Measurements from ENCODE around the gene ZYX. TPM values are rescaled to one million over a fixed set of nuclear protein-coding genes. Genes with fewer than 3 reads are reported as not detected.

Gene ZYX
- total and polyA plus RNA-seq, 9 of the 15 experiments (the other 6 are each of a cell fraction or from before 2014, with no cell fraction given) = 1.8 to 130 (median 15.7) TPM

DNA sequence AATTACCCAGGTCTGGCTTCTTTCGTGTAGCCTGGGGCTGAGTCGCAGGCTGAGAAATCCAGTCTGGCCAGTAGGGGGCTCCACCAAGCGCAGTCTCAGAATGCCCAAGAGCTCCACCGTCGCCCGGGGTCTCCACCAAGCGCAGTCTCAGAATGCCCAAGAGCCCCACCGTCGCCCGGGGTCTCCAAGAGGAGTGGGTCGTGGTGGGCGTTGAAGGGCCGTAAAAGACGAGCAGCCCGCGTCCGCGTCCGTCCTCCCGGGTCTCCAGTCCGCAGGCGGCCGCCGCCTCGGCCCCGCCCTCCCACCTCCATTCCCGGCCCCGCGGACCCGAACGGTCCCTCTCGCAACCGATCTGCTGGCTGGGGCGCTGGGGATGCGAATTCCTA lies 892 bp upstream of the ZYX start (continued):
- TF ChIP-seq JUND (IDR thresholded peaks at IDR 0.05; ENCODE audit: borderline replicate concordance, low read depth, low read length) = peak; percentile 38; the same call in 1 of the 2 replicates
- peak; percentile 35; the same call in 1 of the 3 replicates for TF ChIP-seq JUND (tag; IDR thresholded peaks at IDR 0.05; ENCODE audit: borderline replicate concordance, low read depth, low read length)
- no peak for TF ChIP-seq NFRKB (IDR thresholded peaks at IDR 0.05; ENCODE audit: low read depth)

DNA sequence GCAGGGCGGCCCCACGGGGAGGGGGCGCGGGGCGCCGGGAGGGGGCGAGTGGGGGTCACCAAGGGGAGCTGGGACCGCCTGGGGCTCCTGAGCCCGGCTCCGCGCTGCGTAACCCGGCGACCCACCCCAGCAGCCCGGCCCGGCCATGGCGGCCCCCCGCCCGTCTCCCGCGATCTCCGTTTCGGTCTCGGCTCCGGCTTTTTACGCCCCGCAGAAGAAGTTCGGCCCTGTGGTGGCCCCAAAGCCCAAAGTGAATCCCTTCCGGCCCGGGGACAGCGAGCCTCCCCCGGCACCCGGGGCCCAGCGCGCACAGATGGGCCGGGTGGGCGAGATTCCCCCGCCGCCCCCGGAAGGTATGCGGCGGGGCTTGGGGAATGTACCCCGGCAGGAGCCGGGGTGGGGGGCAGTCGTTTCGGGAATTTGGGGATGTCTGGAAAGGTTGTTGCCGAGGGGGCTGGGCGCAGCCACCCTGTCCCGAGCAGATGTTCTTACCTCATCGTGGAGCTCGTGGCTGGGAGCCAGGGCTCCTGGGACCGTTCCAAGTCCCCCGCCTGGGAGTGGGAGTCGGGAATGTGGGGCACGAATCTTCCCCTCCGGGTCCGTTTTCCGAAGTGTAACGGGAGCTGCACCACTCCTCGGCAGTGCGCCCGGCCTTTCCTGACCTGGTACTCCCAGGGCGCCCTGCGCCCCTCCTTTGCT lies 431 bp downstream of the ZYX start:
- DNase-seq (ENCODE audit: extremely low read depth in 1 of 4, low spot score in 3 of 4) (peak in 3 of 4 experiments; percentile 47 to 72 (median 49)), ATAC-seq (peak; percentile 0; the same call in 2 of the 3 replicates), FAIRE-seq (no peak)
- in situ Hi-C loops (cut with MboI) = no loop called here
- Histone ChIP-seq H3K9me3 (replicated peaks; ENCODE audit: control insufficient read depth, insufficient read depth, low read depth, low read length) (no peaks in the 10 kb centered on the region), H3K4me1 (replicated peaks in 1 of 2; ENCODE audit: control insufficient read depth in 2 of 2, insufficient read depth in 2 of 2, low read length in 2 of 2) (peaks cover 21 to 37% of the 10 kb centered on the region in 2 experiments; a peak in 4 of 5 replicates), H3K9me1 (ENCODE audit: control insufficient read depth, insufficient read depth, low read length) (peaks cover 13% of the 10 kb centered on the region), H3K4me3 (peak overlapping the region; percentile 72), H3K36me3 (ENCODE audit: control insufficient read depth, insufficient read depth, low read length) (peaks cover 34% of the 10 kb centered on the region; the same call in 2 of the 3 replicates), H3K27ac (ENCODE audit: extremely low read depth, low read depth, low read length) (peak overlapping the region; percentile 94), H2AFZ (ENCODE audit: low read depth, low read length) (peak overlapping the region; percentile 14), H4K20me1 (replicated peaks; ENCODE audit: control insufficient read depth, insufficient read depth, low read length) (peaks cover 7% of the 10 kb centered on the region; the same call in 1 of the 2 replicates), H3K27me3 (ENCODE audit: control insufficient read depth in 2 of 2, insufficient read depth in 2 of 2, low read length in 2 of 2) (no peaks in the 10 kb centered on the region), H3K9ac (ENCODE audit: insufficient read depth in 1 of 2, low read depth in 2 of 2, low read length in 2 of 2) (peak overlapping the region; percentile 92 to 94), H3K4me2 (ENCODE audit: insufficient read depth, low read length) (peak overlapping the region; percentile 64), H3K79me2 (ENCODE audit: control insufficient read depth, insufficient read depth, low read length) (peaks cover 12% of the 10 kb centered on the region)
- intact Hi-C loops (cut with micrococcal nuclease) = loop anchor here (5.0 kb wide), 1 partner anchor 34 kb away; no protein-coding TSS in a partner anchor
- WGBS (ENCODE audit: insufficient coverage, low coverage, missing lambda C conversion rate) = 5% methylated on average over 48 of the region's 64 CpGs
- BruUV-seq (replicated peaks) = no TSS peak
- CTCF ChIA-PET (ENCODE audit: low intra/inter-chr PET ratio) = no interaction called here
- POLR2A ChIA-PET = interaction anchor here (0.7 to 4.0 kb wide), 6 partner anchors 8 to 126 kb away, joined by 3 to 29 read pairs (median 8); no protein-coding TSS in a partner anchor
- TF ChIP-seq MYBL2 (IDR thresholded peaks at IDR 0.05; ENCODE audit: low read depth) (no peak), MYBL2 (CRISPR knock-in tag; IDR thresholded peaks at IDR 0.05; ENCODE audit: borderline replicate concordance) (no peak), SIN3B (IDR thresholded peaks at IDR 0.05; ENCODE audit: low read depth) (0 out of 2 replicates have a peak, but pooled peaks have one; percentile 22), XRCC5 (IDR thresholded peaks at IDR 0.05; ENCODE audit: low read depth, low read length) (no peak), RBM22 (IDR thresholded peaks at IDR 0.05; ENCODE audit: low read depth, low read length, poor library complexity, severe bottlenecking) (peak; percentile 73), ESRRB (CRISPR knock-in tag; IDR thresholded peaks at IDR 0.05; ENCODE audit: borderline replicate concordance) (no peak), DDX20 (tag; IDR thresholded peaks at IDR 0.05; ENCODE audit: low read depth) (no peak), ZC3H4 (CRISPR knock-in tag; IDR thresholded peaks at IDR 0.05; ENCODE audit: borderline replicate concordance) (peak; percentile 68; the same call in 1 of the 2 replicates), ZNF764 (CRISPR knock-in tag; IDR thresholded peaks at IDR 0.05; ENCODE audit: low read depth) (no peak)
- TF ChIP-seq, protein P1, sequence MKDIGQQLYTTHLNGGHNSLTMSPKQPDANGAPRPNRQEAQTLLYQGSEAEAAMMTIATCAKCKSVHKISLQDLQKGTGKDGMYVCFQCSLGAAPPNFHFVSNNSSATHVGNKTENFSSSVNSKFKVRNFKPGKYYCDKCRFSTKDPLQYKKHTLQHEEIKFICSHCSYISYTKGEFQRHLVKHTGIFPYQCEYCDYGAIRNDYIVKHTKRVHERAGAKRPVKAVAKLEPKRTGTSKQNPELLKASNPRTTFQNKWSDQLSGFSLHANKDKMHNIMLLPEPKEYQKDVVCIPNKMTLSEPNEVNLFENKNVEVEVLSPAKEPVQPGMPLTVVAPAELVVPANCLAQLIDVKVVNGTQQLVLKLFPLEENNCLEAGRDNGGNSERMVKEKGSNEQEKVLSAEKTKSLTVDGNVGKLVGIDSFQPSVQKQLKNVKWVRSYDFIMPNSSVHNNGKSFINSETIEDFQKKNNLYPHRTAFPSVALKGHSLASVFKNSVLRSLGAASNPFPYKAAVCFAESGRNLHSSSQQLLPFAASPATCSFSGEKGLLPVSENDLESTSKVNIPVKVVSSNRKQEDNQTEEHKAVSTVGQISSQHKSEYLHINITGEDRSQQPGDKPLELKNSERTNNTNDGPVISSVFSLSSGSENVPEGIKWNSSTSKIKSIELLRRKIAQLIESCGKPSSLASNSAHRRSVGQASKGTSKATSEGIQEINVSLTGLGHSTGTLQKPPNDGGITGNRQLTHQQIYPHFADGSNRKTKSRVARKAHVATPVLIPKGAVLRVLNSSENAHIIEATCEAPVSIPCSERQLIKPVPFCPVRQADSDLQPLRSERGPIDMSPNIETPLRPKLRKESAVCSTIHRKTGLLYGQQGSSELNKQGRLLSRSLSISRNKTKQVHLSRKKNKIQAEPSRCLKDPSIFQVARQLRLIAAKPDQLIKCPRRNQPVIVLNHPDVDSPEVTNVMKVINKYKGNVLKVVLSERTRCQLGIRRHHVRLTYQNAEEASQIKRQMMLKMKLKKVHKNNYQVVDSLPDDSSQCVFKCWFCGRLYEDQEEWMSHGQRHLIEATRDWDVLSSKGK (CRISPR knock-in tag; IDR thresholded peaks at IDR 0.05) = no peak

Measured in K562 (cell line).